PC-3 (cell line): Measurements from ENCODE around the gene NLGN2. TPM values are rescaled to one million over a fixed set of nuclear protein-coding genes. Genes with fewer than 3 reads are reported as not detected.

Source experiments
- ATAC-seq: fragments of 200-7000 bp; cut with Tn5 transposase; 2 replicates; pipeline ENCODE4 v1.9.1; 2020; ENCODE audit warnings: mild to moderate bottlenecking, moderate library complexity
- BruUV-seq: library from RNA; stranded (reverse); fragments of 400-500 nt; replicated peaks from 2 replicates; lab custom pipeline; 2021; lab: Mats Ljungman, UMichigan
- CTCF ChIA-PET: fragments of 300-600 bp; sonication (Branson Sonifier 250); formaldehyde crosslinking; loops from one replicate; lab custom pipeline; 2022; ENCODE audit warnings: antibody characterized with exemption; lab: Charles Lee
- POLR2A ChIA-PET: fragments of 300-600 bp; sonication (Branson Sonifier 250); formaldehyde crosslinking; loops from one replicate; lab custom pipeline; 2022; ENCODE audit warnings: antibody characterized with exemption; ENCODE audit not compliant: unreplicated experiment; lab: Charles Lee
- DNase-seq: peaks from one replicate; pipeline ENCODE4 v3.0.0-alpha.2; 2015
- H2AFZ ChIP-seq: fragments of 300-600 bp; sonication (generic); 2 replicates; pipeline ENCODE4 v1.6.0; 2016; ENCODE audit warnings: antibody characterized with exemption, low read length
- H3F3A ChIP-seq: fragments of 300-600 bp; sonication (generic); one replicate; pipeline ENCODE4 v1.6.0; 2017; ENCODE audit warnings: antibody characterized with exemption, low read length, control low read depth, mild to moderate bottlenecking; ENCODE audit not compliant: unreplicated experiment
- H3K27ac ChIP-seq: fragments of 300-600 bp; sonication (generic); 2 replicates; pipeline ENCODE4 v1.5.1; 2016; ENCODE audit warnings: mild to moderate bottlenecking, low read length
- H3K27me3 ChIP-seq: fragments of 300-600 bp; sonication (generic); 2 replicates; pipeline ENCODE4 v1.6.1; 2016; ENCODE audit warnings: low read length, mixed read lengths
- H3K36me3 ChIP-seq: fragments of 300-600 bp; sonication (generic); 2 replicates; pipeline ENCODE4 v1.6.1; 2016; ENCODE audit warnings: low read depth, mixed run types, low read length, mixed read lengths
- H3K4me1 ChIP-seq: fragments of 300-600 bp; sonication (generic); 2 replicates; pipeline ENCODE4 v1.5.1; 2016; ENCODE audit warnings: low read length; ENCODE audit not compliant: insufficient read depth
- H3K4me2 ChIP-seq: fragments of 300-600 bp; sonication (generic); 2 replicates; pipeline ENCODE4 v1.6.0; 2016; ENCODE audit warnings: low read length
- H3K4me3 ChIP-seq: fragments of 300-600 bp; sonication (generic); 2 replicates; pipeline ENCODE4 v1.5.1; 2016; ENCODE audit warnings: mild to moderate bottlenecking, low read length, mixed read lengths
- H3K79me2 ChIP-seq: fragments of 300-600 bp; sonication (generic); 2 replicates; pipeline ENCODE4 v1.6.1; 2017; ENCODE audit warnings: low read length, mixed read lengths
- H3K9ac ChIP-seq: fragments of 300-600 bp; sonication (generic); 2 replicates; pipeline ENCODE4 v1.6.0; 2016; ENCODE audit warnings: mild to moderate bottlenecking, low read length
- H3K9me2 ChIP-seq: fragments of 300-600 bp; sonication (generic); replicated peaks from 2 replicates; pipeline ENCODE4 v1.6.1; 2016; ENCODE audit warnings: mixed run types, low read length, mixed read lengths
- H3K9me3 ChIP-seq: fragments of 300-600 bp; sonication (generic); 2 replicates; pipeline ENCODE4 v1.6.1; 2016; ENCODE audit warnings: low read length, mixed read lengths
- H4K20me1 ChIP-seq: fragments of 300-600 bp; sonication (generic); 2 replicates; pipeline ENCODE4 v1.6.1; 2016; ENCODE audit warnings: low read length, mixed read lengths
- EZH2 ChIP-seq: fragments of 300-600 bp; sonication (generic); IDR thresholded peaks from one replicate; pipeline ENCODE4 v1.6.1; 2017; ENCODE audit warnings: antibody characterized with exemption, mild to moderate bottlenecking, low read length; ENCODE audit not compliant: unreplicated experiment
- EZH2phosphoT487 ChIP-seq: fragments of 300-600 bp; sonication (generic); IDR thresholded peaks from 2 replicates; pipeline ENCODE4 v1.6.1; 2018; ENCODE audit warnings: mild to moderate bottlenecking, antibody characterized with exemption, low read length, borderline replicate concordance
- intact Hi-C: fragments of 100-400 bp; cut with micrococcal nuclease; formaldehyde crosslinking; loops from 2 replicates; pipeline ENCODE4 v1.9.0; 2023
- total RNA-seq: library from RNA; depleted of rRNA; stranded (reverse); fragments of >200 nt; gene quantifications from 2 replicates; pipeline ENCODE4 v1.2.3, GENCODE V29; 2014
- TF ChIP-seq, protein P1 (sequence below): fragments of 300-600 bp; sonication (generic); conservative IDR thresholded peaks from 2 replicates; pipeline ENCODE4 v1.5.1; 2017; ENCODE audit warnings: antibody characterized with exemption, low read depth, mild to moderate bottlenecking, low read length

Gene NLGN2
- total RNA-seq, 1 experiment from 2014 or later, result 7.4 TPM

DNA sequence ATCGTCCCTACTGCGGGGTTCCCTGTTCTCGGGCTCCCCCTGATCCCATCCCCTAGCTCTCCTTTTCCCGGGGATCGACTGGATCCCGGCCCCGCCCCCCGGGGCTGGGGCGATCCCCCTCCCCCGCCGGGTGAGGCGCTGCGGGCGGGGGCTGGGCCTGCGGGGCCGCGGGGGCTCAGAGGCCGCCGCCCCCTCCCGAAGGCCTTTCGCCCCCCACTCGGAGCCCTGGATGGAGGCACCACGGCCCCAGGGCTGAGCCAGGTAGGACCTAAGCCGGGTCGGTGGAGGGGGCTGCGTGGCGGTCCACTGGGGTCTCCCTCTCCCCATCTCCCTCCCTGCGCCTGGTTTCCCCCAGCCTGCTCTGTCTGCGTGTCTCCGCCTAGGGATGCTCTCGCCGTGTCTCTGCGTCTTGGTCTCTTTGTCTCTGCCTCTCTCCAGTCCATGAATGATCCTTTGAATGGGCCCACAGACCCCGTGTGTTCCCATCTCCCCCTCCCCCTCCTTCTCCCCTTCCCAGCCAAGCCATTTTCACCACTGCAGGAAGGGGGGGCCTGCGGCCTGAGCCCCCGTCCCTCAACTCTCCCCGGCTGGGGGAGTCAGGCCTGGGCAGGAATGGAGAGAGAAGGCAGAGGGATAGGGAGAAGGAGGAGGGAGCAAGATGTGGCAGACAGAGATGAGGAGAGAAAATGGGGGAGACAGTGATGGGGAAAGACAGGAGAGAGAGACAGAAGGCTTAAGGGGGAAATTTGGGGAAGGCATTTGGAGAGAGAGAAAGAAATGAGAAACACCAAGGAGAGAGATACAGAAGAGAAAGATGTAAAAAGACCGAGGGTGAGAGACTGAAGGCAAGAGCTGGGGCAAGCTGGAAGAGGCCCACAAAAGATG is 2.1 kb upstream of the NLGN2 start:
- H3K27ac ChIP-seq, result no peak overlapping the region
- POLR2A ChIA-PET, result no interaction called here
- CTCF ChIA-PET, result no interaction called here
- no peaks in the 10 kb centered on the region for H3K36me3 ChIP-seq
- H3K9me2 ChIP-seq, result no peaks in the 10 kb centered on the region
- H3K4me2 ChIP-seq, result peak overlapping the region; percentile 93
- TSS peak; percentile 40 for BruUV-seq
- peak overlapping the region; percentile 60 for H3K9ac ChIP-seq
- no peaks in the 10 kb centered on the region for H4K20me1 ChIP-seq
- no peaks in the 10 kb centered on the region for H3F3A ChIP-seq
- peak overlapping the region; percentile 71 for H2AFZ ChIP-seq
- DNase-seq, result no peak
- H3K4me1 ChIP-seq, result peaks cover 9% of the 10 kb centered on the region
- H3K4me3 ChIP-seq, result peak overlapping the region; percentile 81
- peaks cover 6% of the 10 kb centered on the region; the same call in 1 of the 2 replicates for H3K79me2 ChIP-seq
- intact Hi-C loops, result no loop called here
- TF ChIP-seq EZH2phosphoT487 (no peak), EZH2 (no peak)
- TF ChIP-seq, protein P1, sequence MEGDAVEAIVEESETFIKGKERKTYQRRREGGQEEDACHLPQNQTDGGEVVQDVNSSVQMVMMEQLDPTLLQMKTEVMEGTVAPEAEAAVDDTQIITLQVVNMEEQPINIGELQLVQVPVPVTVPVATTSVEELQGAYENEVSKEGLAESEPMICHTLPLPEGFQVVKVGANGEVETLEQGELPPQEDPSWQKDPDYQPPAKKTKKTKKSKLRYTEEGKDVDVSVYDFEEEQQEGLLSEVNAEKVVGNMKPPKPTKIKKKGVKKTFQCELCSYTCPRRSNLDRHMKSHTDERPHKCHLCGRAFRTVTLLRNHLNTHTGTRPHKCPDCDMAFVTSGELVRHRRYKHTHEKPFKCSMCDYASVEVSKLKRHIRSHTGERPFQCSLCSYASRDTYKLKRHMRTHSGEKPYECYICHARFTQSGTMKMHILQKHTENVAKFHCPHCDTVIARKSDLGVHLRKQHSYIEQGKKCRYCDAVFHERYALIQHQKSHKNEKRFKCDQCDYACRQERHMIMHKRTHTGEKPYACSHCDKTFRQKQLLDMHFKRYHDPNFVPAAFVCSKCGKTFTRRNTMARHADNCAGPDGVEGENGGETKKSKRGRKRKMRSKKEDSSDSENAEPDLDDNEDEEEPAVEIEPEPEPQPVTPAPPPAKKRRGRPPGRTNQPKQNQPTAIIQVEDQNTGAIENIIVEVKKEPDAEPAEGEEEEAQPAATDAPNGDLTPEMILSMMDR, result no peak
- H3K9me3 ChIP-seq, result no peaks in the 10 kb centered on the region
- no peaks in the 10 kb centered on the region for H3K27me3 ChIP-seq
- ATAC-seq, result no peak

DNA sequence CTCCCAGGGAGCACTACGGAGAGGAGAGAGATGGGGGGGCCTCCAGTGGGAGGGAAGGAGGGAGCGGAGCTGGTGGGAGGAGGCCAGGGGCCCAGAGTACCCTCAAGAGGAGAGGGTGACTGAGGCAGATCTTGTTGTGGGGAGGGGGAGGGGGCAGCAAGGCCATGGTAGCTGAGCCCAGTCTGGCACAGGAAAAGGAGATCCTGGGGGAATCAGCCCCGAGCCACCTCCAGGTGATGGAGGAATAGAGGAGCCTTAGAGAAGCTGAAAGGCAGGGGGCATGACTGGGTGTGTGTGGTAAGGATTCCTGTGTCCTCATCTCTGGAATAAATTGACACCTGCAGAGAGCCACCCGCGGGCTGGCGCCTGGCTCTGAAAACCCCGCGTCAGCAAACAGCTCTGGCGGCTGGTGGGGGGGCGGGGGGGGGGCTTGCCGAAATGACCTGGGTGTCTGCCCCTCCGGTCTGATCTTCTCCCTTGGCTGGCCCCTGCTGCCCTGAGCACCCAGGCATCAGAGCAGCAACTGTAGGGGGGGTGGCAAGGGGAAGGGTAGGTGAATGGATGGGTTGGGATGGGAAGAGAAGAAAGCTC is 1.3 kb upstream of the NLGN2 start:
- POLR2A ChIA-PET, result no interaction called here
- DNase-seq (no peak), ATAC-seq (no peak)
- Histone ChIP-seq H3K4me2 (peak overlapping the region; percentile 93; the same call in 1 of the 2 replicates), H3K79me2 (peaks cover 6% of the 10 kb centered on the region; the same call in 1 of the 2 replicates), H3K4me3 (peak overlapping the region; percentile 81; the same call in 1 of the 2 replicates), H3K27ac (no peak overlapping the region), H3F3A (no peaks in the 10 kb centered on the region), H4K20me1 (no peaks in the 10 kb centered on the region), H3K9me3 (no peaks in the 10 kb centered on the region), H3K4me1 (peaks cover 9% of the 10 kb centered on the region), H3K9ac (no peak overlapping the region), H3K9me2 (no peaks in the 10 kb centered on the region), H3K27me3 (no peaks in the 10 kb centered on the region), H2AFZ (no peak overlapping the region), H3K36me3 (no peaks in the 10 kb centered on the region)
- TF ChIP-seq, protein P1, result no peak
- no peak for TF ChIP-seq EZH2phosphoT487
- TF ChIP-seq EZH2, result no peak
- intact Hi-C loops, result no loop called here
- no TSS peak for BruUV-seq
- CTCF ChIA-PET, result no interaction called here
